H1 (cell line): Measurements from ENCODE around the gene TNFSF15. TPM values are rescaled to one million over a fixed set of nuclear protein-coding genes. Genes with fewer than 3 reads are reported as not detected.

Source experiments
- CTCF ChIA-PET: fragments of 300-600 bp; sonication (Branson Sonifier 250); formaldehyde crosslinking; loops from one replicate; lab custom pipeline; 2021; ENCODE audit not compliant: partially characterized antibody; lab: Charles Lee
- POLR2A ChIA-PET: fragments of 300-600 bp; sonication (Branson Sonifier 250); formaldehyde crosslinking; loops from one replicate; lab custom pipeline; 2021; ENCODE audit warnings: inconsistent platforms; ENCODE audit not compliant: partially characterized antibody; lab: Charles Lee
- DNase-seq, 2 experiments: peaks; one replicate each; pipeline versions ENCODE4 v3.0.0 to v3.0.0-alpha.2; 2010 to 2022; ENCODE audit warnings: low spot score in 2 of 2, low read depth in 1 of 2, mixed read lengths in 1 of 2
- FAIRE-seq: peaks from 2 replicates; lab custom pipeline; 2011; peaks lifted over from hg19 to GRCh38; lab: Jason Lieb, UNC
- H2AFZ ChIP-seq: 2 replicates; pipeline ENCODE4 v1.8.1; 2012; ENCODE audit warnings: low read length, inconsistent platforms
- H2AK5ac ChIP-seq: 2 replicates; pipeline ENCODE4 v1.6.1; 2013; ENCODE audit warnings: low read depth, low read length
- H2BK120ac ChIP-seq: replicated peaks from 2 replicates; pipeline ENCODE3; 2013; ENCODE audit warnings: low read depth, low read length, inconsistent platforms
- H2BK12ac ChIP-seq: 2 replicates; pipeline ENCODE4 v1.6.1; 2013; ENCODE audit warnings: low read depth, low read length
- H2BK15ac ChIP-seq: 2 replicates; pipeline ENCODE4 v1.6.1; 2013; ENCODE audit warnings: low read length
- H2BK20ac ChIP-seq: 2 replicates; pipeline ENCODE4 v1.6.1; 2013; ENCODE audit warnings: low read length
- H2BK5ac ChIP-seq: 2 replicates; pipeline ENCODE4 v1.6.1; 2013; ENCODE audit warnings: low read depth, low read length
- H3K14ac ChIP-seq: 2 replicates; pipeline ENCODE4 v1.6.1; 2013; ENCODE audit warnings: inconsistent platforms; ENCODE audit not compliant: insufficient read length
- H3K18ac ChIP-seq: 2 replicates; pipeline ENCODE4 v1.6.1; 2013; ENCODE audit warnings: low read length; ENCODE audit errors: extremely low read depth
- H3K23ac ChIP-seq: 2 replicates; pipeline ENCODE4 v1.6.1; 2013; ENCODE audit warnings: inconsistent platforms; ENCODE audit not compliant: insufficient read length
- H3K23me2 ChIP-seq: 2 replicates; pipeline ENCODE4 v1.6.1; 2013; ENCODE audit warnings: low read depth, low read length
- H3K27ac ChIP-seq: 2 replicates; pipeline ENCODE4 v1.6.1; 2011; ENCODE audit warnings: low read depth, low read length, inconsistent platforms
- H3K27me3 ChIP-seq, 4 experiments: replicated peaks in 1 of 4; 1 replicate in 1 of 4; 2 replicates in 3 of 4; pipeline versions ENCODE4 v1.6.1 to v1.8.1; 2011 to 2013; ENCODE audit warnings: low read length in 3 of 4, mild to moderate bottlenecking in 3 of 4, inconsistent platforms in 2 of 4, mixed read lengths in 2 of 4, moderate library complexity in 1 of 4; ENCODE audit not compliant: control insufficient read depth in 3 of 4, insufficient read depth in 3 of 4; ENCODE audit errors: extremely low read depth in 1 of 4
- H3K36me3 ChIP-seq, 4 experiments: 2 replicates each; pipeline versions ENCODE4 v1.6.1 to v1.8.1; 2011 to 2013; ENCODE audit warnings: mild to moderate bottlenecking in 4 of 4, low read length in 3 of 4, moderate library complexity in 2 of 4, control low read depth in 1 of 4, inconsistent platforms in 1 of 4; ENCODE audit not compliant: insufficient read depth in 4 of 4, control insufficient read depth in 2 of 4
- H3K4ac ChIP-seq: replicated peaks from 2 replicates; pipeline ENCODE3; 2013; ENCODE audit warnings: low read length, low read depth, mixed read lengths, inconsistent platforms; ENCODE audit not compliant: insufficient read length
- H3K4me1 ChIP-seq, 4 experiments: replicated peaks in 1 of 4; 1 replicate in 1 of 4; 2 replicates in 3 of 4; pipeline versions ENCODE4 v1.6.1 to v1.8.1; 2011 to 2013; ENCODE audit warnings: low read length in 3 of 4, inconsistent platforms in 2 of 4, mixed read lengths in 1 of 4; ENCODE audit not compliant: insufficient read depth in 4 of 4, control insufficient read depth in 3 of 4
- H3K4me2 ChIP-seq, 2 experiments: 2 replicates each; pipeline versions ENCODE4 v1.6.1 to v1.8.1; 2011 to 2013; ENCODE audit warnings: low read depth in 2 of 2, low read length in 2 of 2, control low read depth in 1 of 2, inconsistent platforms in 1 of 2, mild to moderate bottlenecking in 1 of 2; ENCODE audit not compliant: insufficient read depth in 1 of 2
- H3K4me3 ChIP-seq, 4 experiments: fragments of 200-600, 300-600 bp in 1 of 4; sonication (generic), shearing (Covaris generic), sonication (Bioruptor Twin) in 1 of 4; 2 replicates each; pipeline versions ENCODE4 v1.5.1 to v1.8.1; 2011 to 2016; ENCODE audit warnings: low read length in 4 of 4, low read depth in 3 of 4, control low read depth in 2 of 4, inconsistent platforms in 2 of 4, mild to moderate bottlenecking in 2 of 4, mixed read lengths in 1 of 4, moderate library complexity in 1 of 4; ENCODE audit not compliant: insufficient read depth in 2 of 4; ENCODE audit errors: extremely low read depth in 1 of 4
- H3K56ac ChIP-seq: replicated peaks from 2 replicates; pipeline ENCODE3; 2013; ENCODE audit warnings: low read depth, mild to moderate bottlenecking, mixed read lengths, low read length, inconsistent platforms; ENCODE audit not compliant: insufficient read length
- H3K79me1 ChIP-seq: 2 replicates; pipeline ENCODE4 v1.6.1; 2013; ENCODE audit warnings: low read depth, low read length, control low read depth
- H3K79me2 ChIP-seq, 2 experiments: 2 replicates each; pipeline versions ENCODE4 v1.6.1 to v1.8.1; 2012 to 2013; ENCODE audit warnings: low read length in 2 of 2, mild to moderate bottlenecking in 2 of 2, inconsistent platforms in 1 of 2; ENCODE audit not compliant: insufficient read depth in 2 of 2, control insufficient read depth in 1 of 2
- H3K9ac ChIP-seq, 4 experiments: replicated peaks in 1 of 4; 1 replicate in 1 of 4; 2 replicates in 3 of 4; pipeline versions ENCODE4 v1.6.1 to v1.8.1; 2011 to 2013; ENCODE audit warnings: low read depth in 3 of 4, low read length in 3 of 4, control low read depth in 2 of 4, mild to moderate bottlenecking in 2 of 4, moderate library complexity in 2 of 4, inconsistent platforms in 1 of 4; ENCODE audit errors: extremely low read depth in 1 of 4
- H3K9me3 ChIP-seq, 2 experiments: 2 replicates each; pipeline versions ENCODE4 v1.6.1 to v1.8.1; 2012 to 2013; ENCODE audit warnings: mild to moderate bottlenecking in 2 of 2, moderate library complexity in 2 of 2, control low read depth in 1 of 2, inconsistent platforms in 1 of 2, low read depth in 1 of 2, low read length in 1 of 2, mixed read lengths in 1 of 2; ENCODE audit not compliant: insufficient read depth in 2 of 2
- H4K20me1 ChIP-seq, 2 experiments: replicated peaks in 1 of 2; 2 replicates each; pipeline versions ENCODE3 to v1.8.1; 2011 to 2013; ENCODE audit warnings: inconsistent platforms in 2 of 2, low read length in 2 of 2, mild to moderate bottlenecking in 1 of 2; ENCODE audit not compliant: insufficient read depth in 2 of 2, control insufficient read depth in 1 of 2
- H4K5ac ChIP-seq: 2 replicates; pipeline ENCODE4 v1.6.1; 2013; ENCODE audit warnings: low read length, low read depth, mixed read lengths, inconsistent platforms; ENCODE audit not compliant: insufficient read length
- H4K8ac ChIP-seq: 2 replicates; pipeline ENCODE4 v1.8.0; 2013; ENCODE audit warnings: mild to moderate bottlenecking, moderate library complexity, low read length, inconsistent platforms; ENCODE audit not compliant: insufficient read depth; ENCODE audit errors: extremely low read depth
- H4K91ac ChIP-seq: replicated peaks from 2 replicates; pipeline ENCODE3; 2013; ENCODE audit warnings: low read length, mixed read lengths, inconsistent platforms; ENCODE audit not compliant: insufficient read length
- ASH2L ChIP-seq: fragments of 200-600, 300-600 bp; sonication (generic); IDR thresholded peaks from one replicate; pipeline ENCODE4 v1.7.1; 2017; ENCODE audit warnings: low read length
- SIX5 ChIP-seq: IDR thresholded peaks from 2 replicates; pipeline ENCODE4 v1.6.1; 2011; ENCODE audit warnings: mild to moderate bottlenecking, low read depth, low read length
- SP1 ChIP-seq: IDR thresholded peaks from 2 replicates; pipeline ENCODE4 v1.6.1; 2011; ENCODE audit warnings: low read depth, low read length
- WGBS, 2 experiments: shearing (Covaris generic) in 1 of 2; methylation state at CpG; one replicate each; pipeline versions ENCODE4 v1.1.6 to v1.1.7; 2013 to 2015; ENCODE audit warnings: low lambda C conversion rate in 2 of 2, mixed read lengths in 2 of 2, inconsistent platforms in 1 of 2, low coverage in 1 of 2, missing lambda C conversion rate in 1 of 2; ENCODE audit not compliant: insufficient replicate concordance in 2 of 2, insufficient coverage in 1 of 2, insufficient read length in 1 of 2; ENCODE audit errors: extremely low coverage in 1 of 2, missing lambda C conversion rate in 1 of 2; 5-methylcytosine and 5-hydroxymethylcytosine counted together
- polyA plus RNA-seq, 7 experiments: library from polyadenylated mRNA; depleted of rRNA in 3 of 7; stranded (reverse) in 5 of 7; unstranded in 2 of 7; fragments of >200 nt in 5 of 7; fragments of 200-250 nt in 2 of 7; gene quantifications; 1 replicate in 5 of 7; 2 replicates in 1 of 7; 4 replicates in 1 of 7; pipeline versions ENCODE4 v1.2.1 to v1.2.3, GENCODE V29; 2011 to 2013; ENCODE audit warnings: missing spikeins in 2 of 7, mixed read lengths in 2 of 7
- total RNA-seq: library from RNA; stranded (reverse); fragmentation: NEBNext Ultra II Directional; extraction: Animal tissue kit (Norgen Biotek cat#: 25700); gene quantifications from 2 replicates; pipeline ENCODE4 v1.2.1, GENCODE V29; 2021

TNFSF15 gene
- total and polyA plus RNA-seq, 2 of the 8 experiments (the other 6 are each of a cell fraction or from before 2014, with no cell fraction given): 0.09 to 0.17 TPM

DNA sequence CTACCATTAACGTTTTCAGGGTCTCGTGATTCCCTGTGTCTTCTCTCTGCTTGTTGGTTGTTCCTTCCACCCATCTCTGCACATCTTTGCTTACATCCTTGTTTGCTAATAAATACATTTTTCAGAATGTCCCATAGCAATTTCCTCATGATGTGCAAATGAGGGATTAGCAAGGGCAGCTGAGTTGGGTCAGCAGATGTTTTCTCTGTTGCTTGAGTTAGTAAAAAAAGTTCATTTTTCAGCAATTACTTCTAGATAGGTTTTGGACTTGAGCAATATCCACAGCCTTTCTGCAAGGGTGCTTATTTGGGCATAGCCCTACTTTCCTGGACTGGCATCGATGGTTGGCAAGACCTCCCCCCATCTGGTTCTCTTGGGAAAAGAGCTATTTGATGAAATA lies 4.8 kb upstream of the TNFSF15 start:
- no peaks in the 10 kb centered on the region for H3K27me3 ChIP-seq
- H3K4ac ChIP-seq: no peak overlapping the region
- H3K4me3 ChIP-seq: no peak overlapping the region
- H2BK12ac ChIP-seq: no peak overlapping the region
- no peak overlapping the region for H2BK120ac ChIP-seq
- 82% methylated on average over 3 of the region's 3 CpGs; no CpG with 5 or more reads in 1 of the 2 experiments for WGBS, 2 experiments
- FAIRE-seq: no peak
- H3K14ac ChIP-seq: no peak overlapping the region
- H3K27ac ChIP-seq: no peak overlapping the region
- H3K79me1 ChIP-seq: no peaks in the 10 kb centered on the region; the same call in 1 of the 2 replicates
- H3K9ac ChIP-seq: no peak overlapping the region
- ChIA-PET CTCF (interaction anchor here (1.4 kb wide), 1 partner anchor 12 kb away, joined by 3 read pairs; no protein-coding TSS in a partner anchor), POLR2A (no interaction called here)
- H3K4me2 ChIP-seq: no peak overlapping the region
- H3K79me2 ChIP-seq: no peaks in the 10 kb centered on the region
- H3K9me3 ChIP-seq: no peaks in the 10 kb centered on the region
- H4K5ac ChIP-seq: no peak overlapping the region
- H3K36me3 ChIP-seq: no peaks in the 10 kb centered on the region
- H3K23me2 ChIP-seq: no peaks in the 10 kb centered on the region
- no peak overlapping the region for H2BK15ac ChIP-seq
- H3K18ac ChIP-seq: no peak overlapping the region
- H3K23ac ChIP-seq: no peak overlapping the region
- no peak overlapping the region for H3K56ac ChIP-seq
- H2BK20ac ChIP-seq: no peak overlapping the region
- DNase-seq: no peak
- H3K4me1 ChIP-seq: peaks cover 0 to 11% (median 6%) of the 10 kb centered on the region in 4 experiments; a peak in 5 of 7 replicates
- H2AFZ ChIP-seq: no peak overlapping the region
- no peak overlapping the region for H2AK5ac ChIP-seq
- H4K20me1 ChIP-seq: no peaks in the 10 kb centered on the region
- no peak overlapping the region for H4K91ac ChIP-seq
- H2BK5ac ChIP-seq: no peak overlapping the region
- no peak overlapping the region for H4K8ac ChIP-seq
- TF ChIP-seq SIX5: no peak
- no peak for TF ChIP-seq ASH2L
- TF ChIP-seq SP1: no peak
